K562 (cell line): ENCODE results near the gene CLIC3. TPM values are rescaled to one million over a fixed set of nuclear protein-coding genes. Genes with fewer than 3 reads are reported as not detected.

ENCODE experiments used
- ATAC-seq: fragments of 200-7000 bp; cut with Tn5 transposase; 3 replicates; pipeline ENCODE4 v1.9.1; 2020; ENCODE audit warnings: moderate library complexity
- BruUV-seq: library from RNA; stranded (reverse); fragments of 400-500 nt; replicated peaks from 2 replicates; lab custom pipeline; 2021; lab: Mats Ljungman, UMichigan
- CTCF ChIA-PET: fragments of 300-600 bp; formaldehyde crosslinking; extraction: SDS; loops from one replicate; lab custom pipeline; 2021; ENCODE audit warnings: low intra/inter-chr PET ratio; lab: Yijun Ruan, JAX
- POLR2A ChIA-PET: fragments of 300-600, 350-650 bp; sonication (Branson Sonifier 250); formaldehyde crosslinking; extraction: SDS; loops from one replicate; lab custom pipeline; 2021; ENCODE audit warnings: antibody characterized with exemption, inconsistent platforms; lab: Yijun Ruan, JAX
- DNase-seq, 4 experiments: peaks; one replicate each; pipeline versions ENCODE4 v3.0.0 to v3.0.0-alpha.2; 2011 to 2018; ENCODE audit warnings: low spot score in 3 of 4, mixed read lengths in 3 of 4; ENCODE audit errors: extremely low read depth in 1 of 4
- FAIRE-seq: peaks from 2 replicates; lab custom pipeline; 2011; peaks lifted over from hg19 to GRCh38; lab: Jason Lieb, UNC
- H2AFZ ChIP-seq: 2 replicates; pipeline ENCODE4 v1.6.0; 2011; ENCODE audit warnings: low read depth, low read length, control low read depth, inconsistent platforms
- H3K27ac ChIP-seq: fragments of 200-600 bp; 3 replicates; pipeline ENCODE4 v1.8.0; 2011; ENCODE audit warnings: low read depth, mild to moderate bottlenecking, control low read depth, inconsistent platforms, low read length, moderate library complexity, mixed read lengths; ENCODE audit errors: extremely low read depth
- H3K27me3 ChIP-seq, 2 experiments: fragments of 300-600 bp in 1 of 2; 2 replicates in 1 of 2; 3 replicates in 1 of 2; pipeline versions ENCODE4 v1.6.0 to v1.8.0; 2011; ENCODE audit warnings: inconsistent platforms in 2 of 2, low read length in 2 of 2, mild to moderate bottlenecking in 1 of 2, mixed read lengths in 1 of 2, moderate library complexity in 1 of 2; ENCODE audit not compliant: control insufficient read depth in 2 of 2, insufficient read depth in 2 of 2
- H3K36me3 ChIP-seq: fragments of 300-600 bp; 3 replicates; pipeline ENCODE4 v1.8.0; 2011; ENCODE audit warnings: mild to moderate bottlenecking, low read length, inconsistent platforms; ENCODE audit not compliant: control insufficient read depth, insufficient read depth
- H3K4me1 ChIP-seq, 2 experiments: fragments of 200-600 bp in 1 of 2; replicated peaks in 1 of 2; 2 replicates in 1 of 2; 3 replicates in 1 of 2; pipeline versions ENCODE4 v1.5.1 to v1.8.0; 2011; ENCODE audit warnings: inconsistent platforms in 2 of 2, low read length in 2 of 2, mild to moderate bottlenecking in 1 of 2, mixed read lengths in 1 of 2, moderate library complexity in 1 of 2; ENCODE audit not compliant: control insufficient read depth in 2 of 2, insufficient read depth in 2 of 2
- H3K4me2 ChIP-seq: 2 replicates; pipeline ENCODE4 v1.6.1; 2011; ENCODE audit warnings: low read length, control low read depth, inconsistent platforms, mixed read lengths; ENCODE audit not compliant: insufficient read depth
- H3K4me3 ChIP-seq: fragments of 200-600 bp; sonication (generic), shearing (Covaris generic); 2 replicates; pipeline ENCODE4 v1.5.1; 2016; ENCODE audit warnings: control low read depth, inconsistent platforms
- H3K79me2 ChIP-seq: fragments of 200-600 bp; 3 replicates; pipeline ENCODE4 v1.8.0; 2011; ENCODE audit warnings: low read length, inconsistent platforms; ENCODE audit not compliant: control insufficient read depth, insufficient read depth
- H3K9ac ChIP-seq, 2 experiments: 2 replicates each; pipeline versions ENCODE4 v1.6.0 to v1.6.1; 2011; ENCODE audit warnings: low read depth in 2 of 2, low read length in 2 of 2, control low read depth in 1 of 2, inconsistent platforms in 1 of 2, mild to moderate bottlenecking in 1 of 2, mixed read lengths in 1 of 2; ENCODE audit not compliant: insufficient read depth in 1 of 2
- H3K9me1 ChIP-seq: one replicate; pipeline ENCODE4 v1.6.0; 2011; ENCODE audit warnings: inconsistent platforms, mild to moderate bottlenecking, low read length, moderate library complexity; ENCODE audit not compliant: control insufficient read depth, insufficient read depth
- H3K9me3 ChIP-seq: replicated peaks from 2 replicates; pipeline ENCODE4 v1.5.1; 2011; ENCODE audit warnings: low read depth, low read length, inconsistent platforms; ENCODE audit not compliant: control insufficient read depth, insufficient read depth
- H4K20me1 ChIP-seq: replicated peaks from 2 replicates; pipeline ENCODE4 v1.6.1; 2011; ENCODE audit warnings: low read length, inconsistent platforms, mixed read lengths; ENCODE audit not compliant: control insufficient read depth, insufficient read depth
- ADNP ChIP-seq: fragments of 200-800 bp; sonication (Bioruptor generic); IDR thresholded peaks from 2 replicates; pipeline ENCODE4 v1.6.1; 2016; ENCODE audit warnings: missing genetic modification characterization, missing compliant biosample characterization
- BRCA1 ChIP-seq, 2 experiments: fragments of 450-650 bp in 1 of 2; sonication (generic) in 1 of 2; formaldehyde crosslinking in 1 of 2; IDR thresholded peaks; 2 replicates each; pipeline versions ENCODE4 v1.5.0 to v1.6.1; 2017 to 2020; ENCODE audit warnings: mild to moderate bottlenecking in 1 of 2, missing genetic modification reagents in 1 of 2
- FOXJ2 ChIP-seq: fragments of 200-800 bp; sonication (Bioruptor generic); IDR thresholded peaks from 2 replicates; pipeline ENCODE4 v1.6.1; 2016; ENCODE audit warnings: missing genetic modification characterization, missing compliant biosample characterization
- NCOA4 ChIP-seq: fragments of 450-650 bp; IDR thresholded peaks from 2 replicates; pipeline ENCODE4 v1.6.1; 2018; ENCODE audit warnings: mild to moderate bottlenecking; ENCODE audit not compliant: partially characterized antibody
- NR3C1 ChIP-seq: sonication (generic); formaldehyde crosslinking; IDR thresholded peaks from 2 replicates; pipeline ENCODE4 v1.8.1; 2022; ENCODE audit warnings: missing genetic modification reagents
- POU5F1 ChIP-seq: fragments of 150-350 bp; IDR thresholded peaks from 2 replicates; pipeline ENCODE4 v1.6.1; 2014; ENCODE audit warnings: borderline replicate concordance, low read length, low read depth, mild to moderate bottlenecking; ENCODE audit not compliant: partially characterized antibody
- PTRF ChIP-seq: fragments of 450-650 bp; IDR thresholded peaks from 2 replicates; pipeline ENCODE4 v1.6.1; 2016; ENCODE audit warnings: mild to moderate bottlenecking, missing genetic modification characterization, missing compliant biosample characterization
- PYGO2 ChIP-seq: fragments of 450-650 bp; IDR thresholded peaks from 2 replicates; pipeline ENCODE4 v1.6.1; 2016; ENCODE audit warnings: mild to moderate bottlenecking, missing genetic modification characterization, moderate library complexity, missing compliant biosample characterization
- RCOR1 ChIP-seq, 2 experiments: IDR thresholded peaks; 2 replicates each; pipeline ENCODE4 v1.6.1; 2012; ENCODE audit warnings: low read depth in 2 of 2, low read length in 2 of 2, borderline replicate concordance in 1 of 2, improper control_type of control experiment in 1 of 2
- SMARCA5 ChIP-seq: fragments of 450-650 bp; IDR thresholded peaks from 2 replicates; pipeline ENCODE4 v1.6.1; 2016
- SNIP1 ChIP-seq: fragments of 450-650 bp; IDR thresholded peaks from 2 replicates; pipeline ENCODE4 v1.7.1; 2017; ENCODE audit warnings: low read depth, mild to moderate bottlenecking
- SREBF1 ChIP-seq: fragments of 150-350 bp; IDR thresholded peaks from 2 replicates; pipeline ENCODE4 v1.6.1; 2014; ENCODE audit warnings: antibody characterized with exemption, low read depth, low read length, borderline replicate concordance
- SREBF2 ChIP-seq: sonication (generic); formaldehyde crosslinking; IDR thresholded peaks from 2 replicates; pipeline ENCODE4 v1.4.0; 2020; ENCODE audit warnings: mild to moderate bottlenecking, missing genetic modification reagents
- TAF7 ChIP-seq: fragments of 450-650 bp; IDR thresholded peaks from 2 replicates; pipeline ENCODE4 v1.6.1; 2016; ENCODE audit warnings: missing genetic modification characterization, missing compliant biosample characterization
- XRCC4 ChIP-seq: IDR thresholded peaks from one replicate; pipeline ENCODE4 v1.6.1; 2011; ENCODE audit not compliant: insufficient read depth, insufficient read length; ENCODE audit errors: extremely low read depth
- ZNF212 ChIP-seq: fragments of 450-650 bp; formaldehyde crosslinking; IDR thresholded peaks from 2 replicates; pipeline ENCODE4 v1.4.0; 2020; ENCODE audit warnings: mild to moderate bottlenecking
- ZNF324 ChIP-seq: fragments of 250-450 bp; sonication (Bioruptor Pico); IDR thresholded peaks from 2 replicates; pipeline ENCODE4 v1.4.0; 2020; ENCODE audit warnings: mild to moderate bottlenecking
- ZNF780A ChIP-seq: fragments of 250-450 bp; sonication (Bioruptor Pico); IDR thresholded peaks from 2 replicates; pipeline ENCODE4 v1.5.0; 2021; ENCODE audit warnings: mild to moderate bottlenecking
- WGBS: fragments of 100-300 bp; shearing (Covaris generic); methylation state at CpG from one replicate; pipeline ENCODE4 v1.1.6; 2016; ENCODE audit warnings: low coverage, mixed read lengths; ENCODE audit not compliant: insufficient coverage; ENCODE audit errors: missing lambda C conversion rate; 5-methylcytosine and 5-hydroxymethylcytosine counted together
- in situ Hi-C: fragments of 300-500 bp; cut with MboI; formaldehyde crosslinking; loops from 4 replicates; pipeline ENCODE4 v1.15.0; 2018; ENCODE audit warnings: inconsistent platforms, mixed read lengths
- intact Hi-C: fragments of 100-400 bp; cut with micrococcal nuclease; formaldehyde crosslinking; loops from 2 replicates; pipeline ENCODE4 v1.14.2; 2022
- polyA plus RNA-seq, 8 experiments: library from polyadenylated mRNA; depleted of rRNA in 4 of 8; stranded (reverse) in 5 of 8; unstranded in 3 of 8; fragments of >200 nt; fragmentation: Nextera tagmentation in 2 of 8; fragmentation: Illumina TruSeq in 1 of 8; extraction: Ambion mirVana in 2 of 8; extraction: Trizol in 1 of 8; gene quantifications; 2 replicates each; pipeline versions ENCODE4 v1.2.1 to v1.2.3, GENCODE V29; 2011 to 2014; ENCODE audit warnings: inconsistent platforms in 1 of 8, missing spikeins in 1 of 8
- total RNA-seq, 7 experiments: library from RNA; depleted of rRNA in 6 of 7; stranded (reverse); fragments of >200 nt in 6 of 7; fragmentation: Illumina TruSeq in 2 of 7; extraction: Trizol in 2 of 7; gene quantifications; 2 replicates each; pipeline versions ENCODE4 v1.2.1 to v1.2.3, GENCODE V29; 2011 to 2021; ENCODE audit warnings: low replicate concordance in 1 of 7
- TF ChIP-seq, protein P1 (sequence below): IDR thresholded peaks from 2 replicates; pipeline ENCODE4 v1.6.1; 2011; ENCODE audit warnings: borderline replicate concordance, low read depth, mild to moderate bottlenecking, moderate library complexity, low read length; ENCODE audit not compliant: insufficient read depth, poor library complexity, severe bottlenecking
- TF ChIP-seq, protein P2 (sequence below): IDR thresholded peaks from 2 replicates; pipeline ENCODE4 v1.6.1; 2014; ENCODE audit warnings: antibody characterized with exemption

The CLIC3 gene
- total and polyA plus RNA-seq, 9 of the 15 experiments (the other 6 are each of a cell fraction or from before 2014, with no cell fraction given), result 0.27 to 0.29 TPM; not detected in 7

DNA sequence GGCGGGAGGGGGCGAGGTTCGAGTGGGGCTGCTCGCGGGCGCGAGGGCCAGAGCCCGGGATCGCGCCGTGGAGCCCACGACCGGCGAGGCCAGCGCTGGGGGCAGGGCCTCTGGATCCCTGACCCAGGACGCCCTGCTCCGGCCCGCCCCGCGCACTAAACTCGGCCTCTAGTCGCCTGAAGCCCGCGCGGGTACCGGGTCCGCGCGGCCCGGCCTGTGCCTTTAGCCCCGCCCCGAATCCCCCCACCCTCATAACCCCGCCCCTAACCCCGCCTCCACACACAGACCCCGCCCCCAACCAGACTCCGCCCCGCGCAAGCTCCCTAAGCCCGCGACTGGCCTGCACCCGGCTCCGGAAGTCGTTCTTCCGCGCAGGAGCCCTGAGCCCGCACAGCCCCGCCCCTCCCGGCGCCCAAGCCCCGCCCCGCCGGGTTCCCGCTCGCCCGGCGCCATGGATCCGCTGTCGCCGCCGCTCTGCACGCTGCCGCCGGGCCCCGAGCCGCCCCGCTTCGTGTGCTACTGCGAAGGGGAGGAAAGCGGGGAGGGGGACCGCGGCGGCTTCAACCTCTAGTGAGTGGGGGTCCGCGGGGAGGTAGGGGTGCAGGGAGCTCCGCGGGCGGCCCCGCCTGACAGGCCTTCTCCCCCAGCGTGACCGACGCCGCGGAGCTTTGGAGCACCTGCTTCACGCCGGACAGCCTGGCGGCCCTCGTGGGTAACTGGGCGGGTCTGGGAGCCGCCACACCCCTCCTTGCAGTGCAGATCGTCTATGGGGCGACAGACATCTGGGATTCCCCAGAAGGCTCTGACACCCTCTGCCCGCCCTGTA, 4.2 kb downstream of the CLIC3 start, which contains the start of gene PAXX:
Gene PAXX, plus strand, starts transcription at position 430 of the 826 bp plus-strand sequence. Its CDS starts 22 bp downstream, at position 452.
- POLR2A ChIA-PET, result interaction anchor here (0.6 to 1.3 kb wide), 12 partner anchors 9 to 163 kb away, joined by 3 to 8 read pairs (median 4); no protein-coding TSS in a partner anchor
- Histone ChIP-seq H3K4me2 (peak within 1 kb of the TSS; percentile 83), H3K9me1 (no peaks in the 10 kb centered on the region), H3K4me3 (peak within 1 kb of the TSS; percentile 87), H3K79me2 (peaks cover 18% of the 10 kb centered on the region), H3K27me3 (no peaks in the 10 kb centered on the region), H3K27ac (peak within 1 kb of the TSS; percentile 89), H3K9ac (peak within 1 kb of the TSS; percentile 79 to 97), H3K9me3 (peaks cover 6% of the 10 kb centered on the region), H3K36me3 (peaks cover 22% of the 10 kb centered on the region; the same call in 1 of the 3 replicates), H2AFZ (peak within 1 kb of the TSS; percentile 89), H3K4me1 (peaks cover 26 to 62% of the 10 kb centered on the region in 2 experiments), H4K20me1 (no peaks in the 10 kb centered on the region)
- intact Hi-C loops, result loop anchor here (5.0 kb wide), 1 partner anchor 45 kb away; the partner anchor contains the start of gene C8G
- WGBS, result under 1% methylated on average over 42 of the region's 92 CpGs
- CTCF ChIA-PET, result no interaction called here
- DNase-seq (peak; percentile 93 to 98 (median 94)), ATAC-seq (peak; percentile 87), FAIRE-seq (peak; percentile 63)
- in situ Hi-C loops, result no loop called here
- BruUV-seq, result TSS peak; percentile 87
- TF ChIP-seq ZNF212 (CRISPR knock-in tag) (no peak), ADNP (tag) (no peak), POU5F1 (no peak), SMARCA5 (no peak), SNIP1 (no peak), NR3C1 (0 out of 2 replicates have a peak, but pooled peaks have one; percentile 63), FOXJ2 (tag) (no peak), SREBF2 (CRISPR knock-in tag) (no peak), NCOA4 (no peak), SREBF1 (no peak), PYGO2 (tag) (no peak), RCOR1 (IDR thresholded peaks at IDR 0.05; ENCODE audit: borderline replicate concordance in 1 of 2, low read depth in 2 of 2, low read length in 2 of 2) (no peak), TAF7 (no peak), ZNF780A (CRISPR knock-in tag) (no peak), ZNF324 (CRISPR knock-in tag) (no peak), BRCA1 (IDR thresholded peaks at IDR 0.05) (no peak), BRCA1 (CRISPR knock-in tag; IDR thresholded peaks at IDR 0.05) (no peak), XRCC4 (no peak), PTRF (tag) (no peak)
- TF ChIP-seq, protein P1, sequence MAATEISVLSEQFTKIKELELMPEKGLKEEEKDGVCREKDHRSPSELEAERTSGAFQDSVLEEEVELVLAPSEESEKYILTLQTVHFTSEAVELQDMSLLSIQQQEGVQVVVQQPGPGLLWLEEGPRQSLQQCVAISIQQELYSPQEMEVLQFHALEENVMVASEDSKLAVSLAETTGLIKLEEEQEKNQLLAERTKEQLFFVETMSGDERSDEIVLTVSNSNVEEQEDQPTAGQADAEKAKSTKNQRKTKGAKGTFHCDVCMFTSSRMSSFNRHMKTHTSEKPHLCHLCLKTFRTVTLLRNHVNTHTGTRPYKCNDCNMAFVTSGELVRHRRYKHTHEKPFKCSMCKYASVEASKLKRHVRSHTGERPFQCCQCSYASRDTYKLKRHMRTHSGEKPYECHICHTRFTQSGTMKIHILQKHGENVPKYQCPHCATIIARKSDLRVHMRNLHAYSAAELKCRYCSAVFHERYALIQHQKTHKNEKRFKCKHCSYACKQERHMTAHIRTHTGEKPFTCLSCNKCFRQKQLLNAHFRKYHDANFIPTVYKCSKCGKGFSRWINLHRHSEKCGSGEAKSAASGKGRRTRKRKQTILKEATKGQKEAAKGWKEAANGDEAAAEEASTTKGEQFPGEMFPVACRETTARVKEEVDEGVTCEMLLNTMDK, result no peak
- TF ChIP-seq, protein P2, sequence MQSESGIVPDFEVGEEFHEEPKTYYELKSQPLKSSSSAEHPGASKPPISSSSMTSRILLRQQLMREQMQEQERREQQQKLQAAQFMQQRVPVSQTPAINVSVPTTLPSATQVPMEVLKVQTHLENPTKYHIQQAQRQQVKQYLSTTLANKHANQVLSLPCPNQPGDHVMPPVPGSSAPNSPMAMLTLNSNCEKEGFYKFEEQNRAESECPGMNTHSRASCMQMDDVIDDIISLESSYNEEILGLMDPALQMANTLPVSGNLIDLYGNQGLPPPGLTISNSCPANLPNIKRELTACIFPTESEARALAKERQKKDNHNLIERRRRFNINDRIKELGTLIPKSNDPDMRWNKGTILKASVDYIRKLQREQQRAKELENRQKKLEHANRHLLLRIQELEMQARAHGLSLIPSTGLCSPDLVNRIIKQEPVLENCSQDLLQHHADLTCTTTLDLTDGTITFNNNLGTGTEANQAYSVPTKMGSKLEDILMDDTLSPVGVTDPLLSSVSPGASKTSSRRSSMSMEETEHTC, result no peak
